IPS-15b (cell line): Measurements from ENCODE around the gene CCDC78.

Experiments used
- H3K27me3 ChIP-seq: one replicate; pipeline ENCODE4 v1.6.1; 2013; ENCODE audit warnings: low read length; ENCODE audit not compliant: control insufficient read depth, insufficient read depth
- H3K36me3 ChIP-seq: one replicate; pipeline ENCODE4 v1.6.1; 2013; ENCODE audit warnings: low read length; ENCODE audit not compliant: control insufficient read depth, insufficient read depth
- H3K4me1 ChIP-seq: one replicate; pipeline ENCODE4 v1.6.1; 2013; ENCODE audit warnings: mild to moderate bottlenecking, low read length; ENCODE audit not compliant: control insufficient read depth, insufficient read depth
- H3K4me3 ChIP-seq: one replicate; pipeline ENCODE4 v1.5.1; 2013; ENCODE audit warnings: low read depth, low read length
- H3K9ac ChIP-seq: one replicate; pipeline ENCODE4 v1.6.1; 2013; ENCODE audit warnings: low read depth, mild to moderate bottlenecking, low read length
- H3K9me3 ChIP-seq: one replicate; pipeline ENCODE4 v1.6.1; 2013; ENCODE audit warnings: mild to moderate bottlenecking, low read length; ENCODE audit not compliant: control insufficient read depth, insufficient read depth

The CCDC78 gene

DNA sequence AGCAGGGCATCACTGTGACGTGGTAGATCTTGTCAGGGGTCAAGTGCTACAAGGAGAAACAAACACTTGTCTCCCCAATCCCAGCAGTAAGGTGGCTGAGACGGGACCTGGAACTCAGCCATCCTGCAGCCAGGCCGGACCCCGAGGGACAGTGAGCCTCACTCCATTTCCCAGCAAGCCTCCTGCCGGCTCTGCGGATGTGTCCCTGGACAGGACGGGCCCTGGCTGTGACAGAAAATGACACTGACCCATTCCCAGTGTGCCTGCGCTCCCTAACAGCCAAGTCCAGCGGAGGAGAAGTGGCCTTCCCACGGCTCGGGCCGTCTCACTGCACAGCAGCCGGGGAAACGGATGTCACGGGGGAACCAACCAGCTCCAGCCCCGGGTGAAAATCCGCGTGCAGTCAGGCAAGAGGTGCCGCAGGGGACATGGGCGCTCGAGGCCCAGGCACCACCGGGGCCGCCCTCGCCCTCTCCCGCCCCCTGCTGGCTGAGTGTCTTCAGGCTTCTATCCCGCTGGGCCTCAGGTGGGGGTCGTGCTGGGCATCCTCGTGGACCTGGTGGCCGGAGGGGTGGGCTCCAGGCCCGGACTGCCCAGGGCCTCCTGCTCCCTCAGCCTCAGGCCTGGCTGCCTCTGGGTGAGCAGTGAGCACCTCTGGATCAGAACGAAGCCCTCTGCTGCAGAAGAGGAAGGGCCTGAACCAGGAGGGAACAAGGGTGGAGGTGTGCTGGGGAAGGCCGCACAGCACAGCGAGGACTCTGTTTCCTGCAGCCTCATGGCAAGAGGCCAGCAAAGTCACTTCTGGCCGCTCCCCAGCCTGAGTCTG is 7.4 kb upstream of the CCDC78 start:
- Histone ChIP-seq H3K9me3 (no peaks in the 10 kb centered on the region), H3K4me3 (no peak overlapping the region), H3K36me3 (peaks cover 41% of the 10 kb centered on the region), H3K9ac (no peak overlapping the region), H3K4me1 (no peaks in the 10 kb centered on the region), H3K27me3 (no peaks in the 10 kb centered on the region)

GRCh38 chr16:732936-733335 is 6.7 kb upstream of the CCDC78 start:
- no peaks in the 10 kb centered on the region for H3K27me3 ChIP-seq
- peaks cover 41% of the 10 kb centered on the region for H3K36me3 ChIP-seq
- no peaks in the 10 kb centered on the region for H3K4me1 ChIP-seq
- H3K4me3 ChIP-seq: no peak overlapping the region
- no peaks in the 10 kb centered on the region for H3K9me3 ChIP-seq
- H3K9ac ChIP-seq: no peak overlapping the region

GRCh38 chr16:732332-732731 is 6.1 kb upstream of the CCDC78 start:
- no peak overlapping the region for H3K4me3 ChIP-seq
- no peaks in the 10 kb centered on the region for H3K4me1 ChIP-seq
- no peaks in the 10 kb centered on the region for H3K27me3 ChIP-seq
- no peaks in the 10 kb centered on the region for H3K9me3 ChIP-seq
- H3K9ac ChIP-seq: no peak overlapping the region
- H3K36me3 ChIP-seq: peaks cover 41% of the 10 kb centered on the region

- H3K4me1 ChIP-seq: peaks cover 2% of the 10 kb centered on the region
- H3K36me3 ChIP-seq: peaks cover 35% of the 10 kb centered on the region
- no peak overlapping the region for H3K9ac ChIP-seq
- no peaks in the 10 kb centered on the region for H3K9me3 ChIP-seq
- peaks cover 3% of the 10 kb centered on the region for H3K27me3 ChIP-seq
- no peak overlapping the region for H3K4me3 ChIP-seq
Observed at GRCh38 chr16:730666-731509, 4.6 kb upstream of the CCDC78 start.

GRCh38 chr16:729768-730665 is 3.8 kb upstream of the CCDC78 start:
- peaks cover 8% of the 10 kb centered on the region for H3K27me3 ChIP-seq
- H3K36me3 ChIP-seq: peaks cover 28% of the 10 kb centered on the region
- H3K4me3 ChIP-seq: no peak overlapping the region
- no peaks in the 10 kb centered on the region for H3K9me3 ChIP-seq
- H3K4me1 ChIP-seq: peaks cover 2% of the 10 kb centered on the region
- H3K9ac ChIP-seq: no peak overlapping the region

GRCh38 chr16:728890-729744 is 2.9 kb upstream of the CCDC78 start:
- peaks cover 8% of the 10 kb centered on the region for H3K27me3 ChIP-seq
- peaks cover 2% of the 10 kb centered on the region for H3K4me1 ChIP-seq
- peak overlapping the region; percentile 58 for H3K4me3 ChIP-seq
- H3K9me3 ChIP-seq: no peaks in the 10 kb centered on the region
- H3K9ac ChIP-seq: peak overlapping the region; percentile 24
- peaks cover 19% of the 10 kb centered on the region for H3K36me3 ChIP-seq

- H3K4me3 ChIP-seq: peak overlapping the region; percentile 58
- H3K27me3 ChIP-seq: peaks cover 8% of the 10 kb centered on the region
- H3K4me1 ChIP-seq: peaks cover 2% of the 10 kb centered on the region
- H3K36me3 ChIP-seq: peaks cover 14% of the 10 kb centered on the region
- peak overlapping the region; percentile 24 for H3K9ac ChIP-seq
- H3K9me3 ChIP-seq: no peaks in the 10 kb centered on the region
Observed at GRCh38 chr16:728131-728889, 2.1 kb upstream of the CCDC78 start.

DNA sequence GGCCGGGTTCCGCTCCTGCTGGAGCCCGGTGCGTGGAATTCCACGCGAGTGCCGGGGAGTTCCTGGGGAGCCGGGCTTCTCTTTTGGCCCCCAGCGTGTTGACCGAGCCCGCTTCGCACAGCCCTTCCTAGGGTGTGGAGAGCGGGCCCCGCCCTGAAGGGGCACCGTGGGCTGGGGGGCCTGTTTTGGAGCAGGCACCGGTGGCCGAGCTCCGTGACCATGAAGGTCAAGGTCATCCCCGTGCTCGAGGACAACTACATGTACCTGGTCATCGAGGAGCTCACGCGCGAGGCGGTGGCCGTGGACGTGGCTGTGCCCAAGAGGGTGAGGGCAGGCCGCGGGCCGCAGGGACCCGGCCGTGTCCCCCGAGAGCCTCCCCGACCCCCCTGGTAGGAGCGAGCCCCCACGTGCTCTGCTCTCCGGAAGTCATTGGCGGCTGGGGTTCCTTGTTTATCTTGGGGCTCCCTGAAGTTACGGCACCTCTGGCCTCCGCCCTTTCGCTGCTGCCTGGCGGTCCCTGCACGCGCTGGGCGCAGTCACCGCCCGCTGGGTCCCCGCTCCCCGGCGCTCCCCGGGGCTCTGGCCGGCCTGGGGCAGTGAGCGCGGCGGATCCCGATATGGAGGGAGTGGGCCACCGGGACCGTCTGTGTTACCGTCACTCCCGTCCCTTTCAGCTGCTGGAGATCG is 1.2 kb upstream of the CCDC78 start:
- peaks cover 14% of the 10 kb centered on the region for H3K36me3 ChIP-seq
- peak overlapping the region; percentile 68 for H3K4me3 ChIP-seq
- peaks cover 8% of the 10 kb centered on the region for H3K27me3 ChIP-seq
- peaks cover 2% of the 10 kb centered on the region for H3K4me1 ChIP-seq
- no peaks in the 10 kb centered on the region for H3K9me3 ChIP-seq
- H3K9ac ChIP-seq: peak overlapping the region; percentile 26

DNA sequence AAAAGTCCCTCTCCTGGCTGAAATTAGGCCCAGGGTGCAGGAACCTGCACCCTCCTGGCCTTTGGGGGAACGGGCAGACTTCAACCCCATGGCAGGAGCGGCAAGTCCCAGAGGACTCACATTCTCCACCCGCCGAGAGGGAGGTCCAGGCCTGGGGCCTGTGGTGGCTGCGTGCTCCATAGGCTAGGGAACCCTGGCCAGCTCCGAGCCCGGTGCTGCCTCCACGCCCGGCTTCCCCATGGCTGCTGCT is 130 bp downstream of the CCDC78 start:
- H3K27me3 ChIP-seq: peaks cover 8% of the 10 kb centered on the region
- peaks cover 2% of the 10 kb centered on the region for H3K4me1 ChIP-seq
- H3K9me3 ChIP-seq: no peaks in the 10 kb centered on the region
- H3K4me3 ChIP-seq: peak overlapping the region; percentile 61
- peaks cover 14% of the 10 kb centered on the region for H3K36me3 ChIP-seq
- peak overlapping the region; percentile 54 for H3K9ac ChIP-seq
